ENCODE measurements around the gene ARHGAP32. TPM values are rescaled to one million over a fixed set of nuclear protein-coding genes. Genes with fewer than 3 reads are reported as not detected.
A peak's percentile ranks its signal among the peaks of the same experiment; 100 is the strongest.

ARHGAP32 gene
- total RNA-seq, 1 experiment from 2014 or later: 54.0 TPM

DNA sequence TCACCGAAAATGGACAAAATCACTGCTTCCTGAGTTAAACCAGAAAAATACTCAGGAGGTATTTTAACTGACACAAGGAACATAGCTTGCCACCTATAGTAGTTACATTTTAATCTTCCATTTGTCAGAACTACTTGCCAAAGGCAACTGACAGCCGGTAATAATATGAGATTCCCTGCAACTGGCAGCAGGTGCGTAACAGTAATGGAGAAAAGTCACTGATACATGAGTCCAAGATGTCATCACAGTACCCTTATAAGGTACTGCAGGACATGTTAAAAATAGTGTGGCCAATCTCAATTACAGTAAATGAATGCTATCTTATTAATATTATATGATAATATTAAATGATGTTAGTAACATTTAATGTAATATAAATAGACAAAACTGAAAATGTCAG lies 21.1 kb upstream of the ARHGAP32 start:
- H3K27ac Mint-ChIP-seq (ENCODE audit: unreplicated experiment): no peak overlapping the region
- no peak overlapping the region for H3K4me3 ChIP-seq (ENCODE audit: low read depth, low read length)
- ChIA-PET POLR2A (interaction anchor here (0.6 kb wide), 1 partner anchor 28 kb away, joined by 3 read pairs; no protein-coding TSS in a partner anchor), CTCF (no interaction called here)
- no peak for DNase-seq
- no peaks in the 10 kb centered on the region for H3K9me3 ChIP-seq
- peaks cover 34% of the 10 kb centered on the region for H3K4me1 Mint-ChIP-seq (ENCODE audit: low read depth, unreplicated experiment)
- H3K27me3 ChIP-seq (replicated peaks; ENCODE audit: control insufficient read depth, insufficient read depth, low read length): no peaks in the 10 kb centered on the region
- H3K27me3 Mint-ChIP-seq (ENCODE audit: insufficient read depth, unreplicated experiment): no peaks in the 10 kb centered on the region
- intact Hi-C loops (cut with micrococcal nuclease; ENCODE audit: unreplicated experiment): loop anchor here (5.0 kb wide), 1 partner anchor 71 kb away; no protein-coding TSS in a partner anchor
- H3K4me1 ChIP-seq: peaks cover 22% of the 10 kb centered on the region
- TF ChIP-seq CTCF (IDR thresholded peaks at IDR 0.05; ENCODE audit: insufficient read depth in 1 of 2, low read depth in 1 of 2, low read length in 1 of 2, severe bottlenecking in 1 of 2, unreplicated experiment in 1 of 2): no peak
- no peaks in the 10 kb centered on the region for H3K9me3 Mint-ChIP-seq (ENCODE audit: unreplicated experiment)
- H3K36me3 Mint-ChIP-seq (ENCODE audit: insufficient read depth, unreplicated experiment): no peaks in the 10 kb centered on the region
- H3K36me3 ChIP-seq (ENCODE audit: control insufficient read depth, insufficient read depth, low read length): no peaks in the 10 kb centered on the region
- H3K4me3 Mint-ChIP-seq (ENCODE audit: unreplicated experiment): no peak overlapping the region
- BruUV-seq (replicated peaks): no TSS peak

DNA sequence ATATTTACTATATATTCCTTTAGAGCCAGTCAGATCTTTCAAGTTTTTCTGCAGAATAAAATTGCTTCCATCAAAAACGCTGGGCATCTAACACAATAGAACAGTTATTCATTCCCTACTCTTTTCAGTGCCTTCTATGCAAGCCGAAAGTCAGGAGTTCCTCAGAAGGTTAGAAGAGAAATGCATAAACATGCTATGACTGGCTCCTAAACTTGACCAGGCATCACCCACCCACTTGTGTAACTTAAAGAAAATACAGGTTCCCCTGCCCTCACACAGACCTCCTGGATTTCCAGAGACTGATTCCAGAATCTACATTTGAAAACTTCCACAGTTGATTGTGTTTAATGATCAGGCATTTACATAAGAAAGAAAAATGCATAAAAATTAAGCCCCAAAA lies 19.3 kb upstream of the ARHGAP32 start:
- Mint-ChIP-seq H3K27ac (ENCODE audit: unreplicated experiment) (no peak overlapping the region), H3K4me1 (ENCODE audit: low read depth, unreplicated experiment) (peaks cover 30% of the 10 kb centered on the region), H3K9me3 (ENCODE audit: unreplicated experiment) (no peaks in the 10 kb centered on the region), H3K4me3 (ENCODE audit: unreplicated experiment) (no peak overlapping the region), H3K27me3 (ENCODE audit: insufficient read depth, unreplicated experiment) (no peaks in the 10 kb centered on the region), H3K36me3 (ENCODE audit: insufficient read depth, unreplicated experiment) (peaks cover 5% of the 10 kb centered on the region)
- no peaks in the 10 kb centered on the region for H3K27me3 ChIP-seq (replicated peaks; ENCODE audit: control insufficient read depth, insufficient read depth, low read length)
- H3K4me3 ChIP-seq (ENCODE audit: low read depth, low read length): no peak overlapping the region
- peaks cover 22% of the 10 kb centered on the region for H3K4me1 ChIP-seq
- DNase-seq: no peak
- no TSS peak for BruUV-seq (replicated peaks)
- H3K36me3 ChIP-seq (ENCODE audit: control insufficient read depth, insufficient read depth, low read length): no peaks in the 10 kb centered on the region
- ChIA-PET POLR2A (no interaction called here), CTCF (no interaction called here)
- no peaks in the 10 kb centered on the region for H3K9me3 ChIP-seq
- TF ChIP-seq CTCF (IDR thresholded peaks at IDR 0.05; ENCODE audit: insufficient read depth in 1 of 2, low read depth in 1 of 2, low read length in 1 of 2, severe bottlenecking in 1 of 2, unreplicated experiment in 1 of 2): no peak
- intact Hi-C loops (cut with micrococcal nuclease; ENCODE audit: unreplicated experiment): loop anchor here (5.0 kb wide), 1 partner anchor 69 kb away; no protein-coding TSS in a partner anchor

- H3K4me3 Mint-ChIP-seq (ENCODE audit: unreplicated experiment): no peak overlapping the region
- peaks cover 5% of the 10 kb centered on the region for H3K36me3 Mint-ChIP-seq (ENCODE audit: insufficient read depth, unreplicated experiment)
- Histone ChIP-seq H3K4me3 (ENCODE audit: low read depth, low read length) (no peak overlapping the region), H3K9me3 (no peaks in the 10 kb centered on the region), H3K36me3 (ENCODE audit: control insufficient read depth, insufficient read depth, low read length) (no peaks in the 10 kb centered on the region), H3K27me3 (replicated peaks; ENCODE audit: control insufficient read depth, insufficient read depth, low read length) (no peaks in the 10 kb centered on the region), H3K4me1 (peaks cover 16% of the 10 kb centered on the region)
- no peaks in the 10 kb centered on the region for H3K9me3 Mint-ChIP-seq (ENCODE audit: unreplicated experiment)
- BruUV-seq (replicated peaks): no TSS peak
- peaks cover 28% of the 10 kb centered on the region for H3K4me1 Mint-ChIP-seq (ENCODE audit: low read depth, unreplicated experiment)
- POLR2A ChIA-PET: no interaction called here
- intact Hi-C loops (cut with micrococcal nuclease; ENCODE audit: unreplicated experiment): loop anchor here (5.0 kb wide), 1 partner anchor 69 kb away; no protein-coding TSS in a partner anchor
- no peaks in the 10 kb centered on the region for H3K27me3 Mint-ChIP-seq (ENCODE audit: insufficient read depth, unreplicated experiment)
- H3K27ac Mint-ChIP-seq (ENCODE audit: unreplicated experiment): peak overlapping the region; percentile 4
- CTCF ChIA-PET: no interaction called here
- TF ChIP-seq CTCF (IDR thresholded peaks at IDR 0.05; ENCODE audit: insufficient read depth in 1 of 2, low read depth in 1 of 2, low read length in 1 of 2, severe bottlenecking in 1 of 2, unreplicated experiment in 1 of 2): no peak
- no peak for DNase-seq
Measured at GRCh38 chr11:129210831-129211181, 18.7 kb upstream of the ARHGAP32 start.
